ENCODE measurements around the gene MARF1.

MARF1 gene

GRCh38 chr16:15677447-15677846 is 34.5 kb upstream of the MARF1 start:
- H3K4me1 ChIP-seq (ENCODE audit: control insufficient read depth in 2 of 2, insufficient read depth in 1 of 2, low read depth in 1 of 2, low read length in 2 of 2): peaks cover 0 to under 1% of the 10 kb centered on the region in 2 donors
- no peak overlapping the region for H4K91ac ChIP-seq (ENCODE audit: low read depth, low read length, poor library complexity)
- H2BK15ac ChIP-seq (ENCODE audit: low read length): no peak overlapping the region
- no peak overlapping the region for H3K4ac ChIP-seq (ENCODE audit: low read length)
- no peaks in the 10 kb centered on the region for H3K27me3 ChIP-seq (ENCODE audit: control insufficient read depth in 3 of 3, insufficient read depth in 3 of 3, low read depth in 1 of 3, low read length in 3 of 3)
- H4K8ac ChIP-seq (ENCODE audit: low read depth, low read length): no peak overlapping the region
- no peak overlapping the region for H2AFZ ChIP-seq (ENCODE audit: low read length)
- no peak overlapping the region for H3K18ac ChIP-seq (ENCODE audit: low read length)
- H3K23ac ChIP-seq (ENCODE audit: low read depth, low read length, poor library complexity): no peak overlapping the region
- DNase-seq (ENCODE audit: low spot score): no peak
- no peak overlapping the region for H3K14ac ChIP-seq (ENCODE audit: low read length)
- H2BK5ac ChIP-seq (ENCODE audit: low read length): no peak overlapping the region
- H2BK12ac ChIP-seq (ENCODE audit: low read length): no peak overlapping the region
- no CpG with 5 or more reads among the region's 5 CpGs for WGBS, 2 donors (ENCODE audit: extremely low coverage in 2 of 2, insufficient read length in 2 of 2, insufficient replicate concordance in 1 of 2)
- H3K4me2 ChIP-seq (ENCODE audit: insufficient read depth, low read length, poor library complexity, severe bottlenecking): no peak overlapping the region
- H2AK5ac ChIP-seq (ENCODE audit: low read depth, low read length): no peak overlapping the region
- peaks cover 7 to 71% of the 10 kb centered on the region in 2 donors for H3K36me3 ChIP-seq (replicated peaks in 1 of 2; ENCODE audit: control insufficient read depth in 2 of 2, insufficient read depth in 2 of 2, low read length in 2 of 2)
- no peak overlapping the region for H3K27ac ChIP-seq (replicated peaks; ENCODE audit: low read length)
- H3K79me1 ChIP-seq (ENCODE audit: low read depth, low read length): peaks cover 1% of the 10 kb centered on the region
- no peak overlapping the region for H3K9ac ChIP-seq (ENCODE audit: low read depth, low read length, poor library complexity)
- no peak overlapping the region for H3K4me3 ChIP-seq (ENCODE audit: low read length in 2 of 2)
- H2BK120ac ChIP-seq (ENCODE audit: low read depth, low read length): no peak overlapping the region
- H3K9me3 ChIP-seq (replicated peaks in 1 of 2; ENCODE audit: control insufficient read depth in 2 of 2, insufficient read depth in 1 of 2, low read depth in 1 of 2, low read length in 2 of 2): no peaks in the 10 kb centered on the region

- Histone ChIP-seq H3K4me2 (ENCODE audit: insufficient read depth, low read length, poor library complexity, severe bottlenecking) (no peak overlapping the region), H2BK15ac (ENCODE audit: low read length) (no peak overlapping the region), H3K4me3 (ENCODE audit: low read length in 2 of 2) (no peak overlapping the region), H3K4ac (ENCODE audit: low read length) (no peak overlapping the region), H3K4me1 (ENCODE audit: control insufficient read depth in 2 of 2, insufficient read depth in 1 of 2, low read depth in 1 of 2, low read length in 2 of 2) (peaks cover 0 to 2% of the 10 kb centered on the region in 2 donors), H3K27ac (replicated peaks; ENCODE audit: low read length) (no peak overlapping the region), H2BK12ac (ENCODE audit: low read length) (no peak overlapping the region), H4K8ac (ENCODE audit: low read depth, low read length) (no peak overlapping the region), H3K9me3 (replicated peaks in 1 of 2; ENCODE audit: control insufficient read depth in 2 of 2, insufficient read depth in 1 of 2, low read depth in 1 of 2, low read length in 2 of 2) (no peaks in the 10 kb centered on the region), H2BK5ac (ENCODE audit: low read length) (no peak overlapping the region), H3K27me3 (ENCODE audit: control insufficient read depth in 3 of 3, insufficient read depth in 3 of 3, low read depth in 1 of 3, low read length in 3 of 3) (no peaks in the 10 kb centered on the region), H2AFZ (ENCODE audit: low read length) (no peak overlapping the region), H3K14ac (ENCODE audit: low read length) (no peak overlapping the region), H3K23ac (ENCODE audit: low read depth, low read length, poor library complexity) (no peak overlapping the region), H4K91ac (ENCODE audit: low read depth, low read length, poor library complexity) (no peak overlapping the region), H3K36me3 (replicated peaks in 1 of 2; ENCODE audit: control insufficient read depth in 2 of 2, insufficient read depth in 2 of 2, low read length in 2 of 2) (peaks cover 7 to 67% of the 10 kb centered on the region in 2 donors), H3K18ac (ENCODE audit: low read length) (no peak overlapping the region), H2AK5ac (ENCODE audit: low read depth, low read length) (no peak overlapping the region), H2BK120ac (ENCODE audit: low read depth, low read length) (no peak overlapping the region), H3K9ac (ENCODE audit: low read depth, low read length, poor library complexity) (no peak overlapping the region), H3K79me1 (ENCODE audit: low read depth, low read length) (peaks cover 1% of the 10 kb centered on the region)
- no peak for DNase-seq (ENCODE audit: low spot score)
- WGBS, 2 donors (ENCODE audit: extremely low coverage in 2 of 2, insufficient read length in 2 of 2, insufficient replicate concordance in 1 of 2): no CpG with 5 or more reads among the region's 10 CpGs
Measured at GRCh38 chr16:15676506-15676905, 33.6 kb upstream of the MARF1 start.

GRCh38 chr16:15674571-15674970 is 31.6 kb upstream of the MARF1 start:
- Histone ChIP-seq H3K36me3 (replicated peaks in 1 of 2; ENCODE audit: control insufficient read depth in 2 of 2, insufficient read depth in 2 of 2, low read length in 2 of 2) (peaks cover 13 to 66% of the 10 kb centered on the region in 2 donors), H3K4me1 (ENCODE audit: control insufficient read depth in 2 of 2, insufficient read depth in 1 of 2, low read depth in 1 of 2, low read length in 2 of 2) (peaks cover 0 to 2% of the 10 kb centered on the region in 2 donors), H4K8ac (ENCODE audit: low read depth, low read length) (no peak overlapping the region), H3K79me1 (ENCODE audit: low read depth, low read length) (peaks cover 3% of the 10 kb centered on the region), H2AK5ac (ENCODE audit: low read depth, low read length) (no peak overlapping the region), H4K91ac (ENCODE audit: low read depth, low read length, poor library complexity) (no peak overlapping the region), H3K4ac (ENCODE audit: low read length) (no peak overlapping the region), H3K9ac (ENCODE audit: low read depth, low read length, poor library complexity) (no peak overlapping the region), H2AFZ (ENCODE audit: low read length) (no peak overlapping the region), H3K27me3 (ENCODE audit: control insufficient read depth in 3 of 3, insufficient read depth in 3 of 3, low read depth in 1 of 3, low read length in 3 of 3) (no peaks in the 10 kb centered on the region), H2BK5ac (ENCODE audit: low read length) (no peak overlapping the region), H3K9me3 (replicated peaks in 1 of 2; ENCODE audit: control insufficient read depth in 2 of 2, insufficient read depth in 1 of 2, low read depth in 1 of 2, low read length in 2 of 2) (no peaks in the 10 kb centered on the region), H2BK120ac (ENCODE audit: low read depth, low read length) (no peak overlapping the region), H3K18ac (ENCODE audit: low read length) (no peak overlapping the region), H2BK15ac (ENCODE audit: low read length) (no peak overlapping the region), H3K4me2 (ENCODE audit: insufficient read depth, low read length, poor library complexity, severe bottlenecking) (no peak overlapping the region), H3K23ac (ENCODE audit: low read depth, low read length, poor library complexity) (no peak overlapping the region), H2BK12ac (ENCODE audit: low read length) (no peak overlapping the region), H3K14ac (ENCODE audit: low read length) (no peak overlapping the region), H3K27ac (replicated peaks; ENCODE audit: low read length) (no peak overlapping the region), H3K4me3 (ENCODE audit: low read length in 2 of 2) (no peak overlapping the region)
- WGBS, 2 donors (ENCODE audit: extremely low coverage in 2 of 2, insufficient read length in 2 of 2, insufficient replicate concordance in 1 of 2): no CpG with 5 or more reads among the region's 7 CpGs
- DNase-seq (ENCODE audit: low spot score): no peak

GRCh38 chr16:15672514-15673167 is 29.7 kb upstream of the MARF1 start:
- Histone ChIP-seq H2BK12ac (ENCODE audit: low read length) (no peak overlapping the region), H3K23ac (ENCODE audit: low read depth, low read length, poor library complexity) (no peak overlapping the region), H2BK5ac (ENCODE audit: low read length) (no peak overlapping the region), H3K4me1 (ENCODE audit: control insufficient read depth in 2 of 2, insufficient read depth in 1 of 2, low read depth in 1 of 2, low read length in 2 of 2) (peaks cover 0 to 2% of the 10 kb centered on the region in 2 donors), H3K9ac (ENCODE audit: low read depth, low read length, poor library complexity) (no peak overlapping the region), H3K79me1 (ENCODE audit: low read depth, low read length) (peaks cover 3% of the 10 kb centered on the region), H2AK5ac (ENCODE audit: low read depth, low read length) (no peak overlapping the region), H3K27me3 (ENCODE audit: control insufficient read depth in 3 of 3, insufficient read depth in 3 of 3, low read depth in 1 of 3, low read length in 3 of 3) (no peaks in the 10 kb centered on the region), H2BK120ac (ENCODE audit: low read depth, low read length) (no peak overlapping the region), H3K36me3 (replicated peaks in 1 of 2; ENCODE audit: control insufficient read depth in 2 of 2, insufficient read depth in 2 of 2, low read length in 2 of 2) (peaks cover 15 to 61% of the 10 kb centered on the region in 2 donors), H3K27ac (replicated peaks; ENCODE audit: low read length) (no peak overlapping the region), H4K8ac (ENCODE audit: low read depth, low read length) (no peak overlapping the region), H4K91ac (ENCODE audit: low read depth, low read length, poor library complexity) (no peak overlapping the region), H2AFZ (ENCODE audit: low read length) (no peak overlapping the region), H3K18ac (ENCODE audit: low read length) (no peak overlapping the region), H3K4me3 (ENCODE audit: low read length in 2 of 2) (no peak overlapping the region), H3K14ac (ENCODE audit: low read length) (no peak overlapping the region), H3K4ac (ENCODE audit: low read length) (no peak overlapping the region), H3K4me2 (ENCODE audit: insufficient read depth, low read length, poor library complexity, severe bottlenecking) (no peak overlapping the region), H2BK15ac (ENCODE audit: low read length) (no peak overlapping the region), H3K9me3 (replicated peaks in 1 of 2; ENCODE audit: control insufficient read depth in 2 of 2, insufficient read depth in 1 of 2, low read depth in 1 of 2, low read length in 2 of 2) (no peaks in the 10 kb centered on the region)
- WGBS, 2 donors (ENCODE audit: extremely low coverage in 2 of 2, insufficient read length in 2 of 2, insufficient replicate concordance in 1 of 2): no CpG with 5 or more reads among the region's 20 CpGs
- no peak for DNase-seq (ENCODE audit: low spot score)
